ENCODE data around the gene PHTF2. TPM values are rescaled to one million over a fixed set of nuclear protein-coding genes. Genes with fewer than 3 reads are reported as not detected.

PHTF2 gene
- polyA plus RNA-seq, 3 donors = 10.1 to 34.3 (median 10.3) TPM

GRCh38 chr7:77843194-77843593 is 44.6 kb downstream of the PHTF2 start:
- WGBS (ENCODE audit: insufficient coverage) = no CpG with 5 or more reads among the region's 2 CpGs
- H3K79me2 ChIP-seq (ENCODE audit: insufficient read depth, low read length) = peaks cover 15% of the 10 kb centered on the region

DNA sequence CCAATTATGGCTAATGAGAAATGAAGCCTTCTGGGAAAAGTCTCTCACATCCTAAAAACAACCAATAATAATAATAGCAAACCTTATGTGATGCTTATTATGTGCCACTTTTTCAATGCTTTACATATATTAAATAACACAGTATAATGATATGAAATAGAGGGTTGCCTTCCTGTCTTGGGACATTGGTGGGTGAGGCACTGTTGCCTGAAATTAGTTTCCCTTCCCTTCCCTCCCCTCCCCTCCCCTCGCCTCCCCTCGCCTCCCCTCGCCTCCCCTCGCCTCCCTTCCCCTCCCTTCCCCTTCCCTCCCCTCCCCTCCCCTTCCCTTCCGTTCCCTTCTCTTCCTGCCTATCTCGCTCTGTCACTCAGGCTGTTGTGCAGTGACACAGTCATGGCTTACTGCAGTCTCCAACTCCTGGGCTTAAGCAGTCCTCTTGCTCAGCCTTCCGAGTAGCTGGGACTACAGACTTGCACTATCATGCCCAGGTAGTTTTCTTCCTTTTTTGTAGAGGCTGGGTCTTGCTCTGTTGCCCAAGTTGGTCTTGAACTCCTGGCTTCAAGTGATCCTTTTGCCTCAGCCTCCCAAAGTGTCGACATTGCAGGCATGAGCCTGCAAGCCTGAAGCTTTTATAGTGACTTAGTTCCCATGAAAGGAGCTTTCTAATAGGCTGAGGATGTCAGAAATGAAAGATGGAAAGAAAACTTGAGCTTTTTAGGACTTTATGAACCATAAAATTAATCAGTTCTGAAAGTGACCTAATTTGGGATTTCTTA is 47.9 kb downstream of the PHTF2 start:
- no peak for DNase-seq
- 44% methylated on average over 4 of the region's 8 CpGs for WGBS (ENCODE audit: insufficient coverage)
- Histone ChIP-seq H3K4me1 (ENCODE audit: control insufficient read depth in 1 of 2, insufficient read depth in 2 of 2, low read length in 2 of 2) (peaks cover 0 to 3% of the 10 kb centered on the region in 2 donors), H3K4me3 (replicated peaks in 1 of 3; ENCODE audit: low read depth in 2 of 3, low read length in 3 of 3) (no peak overlapping the region), H3K9me3 (replicated peaks in 1 of 2; ENCODE audit: control insufficient read depth in 1 of 2, insufficient read depth in 1 of 2, low read length in 2 of 2) (no peaks in the 10 kb centered on the region), H2AFZ (ENCODE audit: insufficient read depth, low read depth, low read length, poor library complexity, severe bottlenecking) (no peak overlapping the region), H3K27me3 (ENCODE audit: control insufficient read depth in 2 of 2, insufficient read depth in 2 of 2, low read length in 2 of 2) (no peaks in the 10 kb centered on the region), H3K36me3 (replicated peaks in 1 of 2; ENCODE audit: control insufficient read depth in 1 of 2, insufficient read depth in 2 of 2, low read length in 2 of 2) (peaks cover 0 to 4% of the 10 kb centered on the region in 2 donors), H3K79me2 (ENCODE audit: insufficient read depth, low read length) (peaks cover 10% of the 10 kb centered on the region), H4K20me1 (ENCODE audit: insufficient read depth, low read length) (no peaks in the 10 kb centered on the region), H3K9ac (ENCODE audit: insufficient read depth, low read length, poor library complexity, severe bottlenecking) (no peak overlapping the region), H3K27ac (ENCODE audit: low read depth in 1 of 2, low read length in 2 of 2) (no peak overlapping the region), H3K4me2 (replicated peaks; ENCODE audit: extremely low read depth, low read length, poor library complexity, severe bottlenecking) (no peak overlapping the region)
- no peak overlapping the region for H3K4me3 Mint-ChIP-seq
- H3K9me3 Mint-ChIP-seq = peaks cover 0 to 3% (median 0%) of the 10 kb centered on the region in 7 donors
- peak overlapping the region in 2 of 7 donors; percentile 6 to 26 for H3K27ac Mint-ChIP-seq
- intact Hi-C loops (cut with micrococcal nuclease) = no loop called here
- H3K27me3 Mint-ChIP-seq (ENCODE audit: low read depth in 3 of 3) = no peaks in the 10 kb centered on the region
- H3K4me1 Mint-ChIP-seq = peaks cover 23% of the 10 kb centered on the region
- H3K36me3 Mint-ChIP-seq = peaks cover 19 to 20% of the 10 kb centered on the region in 2 donors
- TF ChIP-seq, protein P1, sequence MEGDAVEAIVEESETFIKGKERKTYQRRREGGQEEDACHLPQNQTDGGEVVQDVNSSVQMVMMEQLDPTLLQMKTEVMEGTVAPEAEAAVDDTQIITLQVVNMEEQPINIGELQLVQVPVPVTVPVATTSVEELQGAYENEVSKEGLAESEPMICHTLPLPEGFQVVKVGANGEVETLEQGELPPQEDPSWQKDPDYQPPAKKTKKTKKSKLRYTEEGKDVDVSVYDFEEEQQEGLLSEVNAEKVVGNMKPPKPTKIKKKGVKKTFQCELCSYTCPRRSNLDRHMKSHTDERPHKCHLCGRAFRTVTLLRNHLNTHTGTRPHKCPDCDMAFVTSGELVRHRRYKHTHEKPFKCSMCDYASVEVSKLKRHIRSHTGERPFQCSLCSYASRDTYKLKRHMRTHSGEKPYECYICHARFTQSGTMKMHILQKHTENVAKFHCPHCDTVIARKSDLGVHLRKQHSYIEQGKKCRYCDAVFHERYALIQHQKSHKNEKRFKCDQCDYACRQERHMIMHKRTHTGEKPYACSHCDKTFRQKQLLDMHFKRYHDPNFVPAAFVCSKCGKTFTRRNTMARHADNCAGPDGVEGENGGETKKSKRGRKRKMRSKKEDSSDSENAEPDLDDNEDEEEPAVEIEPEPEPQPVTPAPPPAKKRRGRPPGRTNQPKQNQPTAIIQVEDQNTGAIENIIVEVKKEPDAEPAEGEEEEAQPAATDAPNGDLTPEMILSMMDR (IDR thresholded peaks at IDR 0.05) = no peak

More at GRCh38 chr7:77843194-77843593, 44.6 kb downstream of the PHTF2 start:
- Histone ChIP-seq H3K4me3 (replicated peaks in 1 of 3; ENCODE audit: low read depth in 2 of 3, low read length in 3 of 3) (no peak overlapping the region), H3K4me2 (replicated peaks; ENCODE audit: extremely low read depth, low read length, poor library complexity, severe bottlenecking) (no peak overlapping the region), H4K20me1 (ENCODE audit: insufficient read depth, low read length) (no peaks in the 10 kb centered on the region), H3K9ac (ENCODE audit: insufficient read depth, low read length, poor library complexity, severe bottlenecking) (no peak overlapping the region), H3K36me3 (replicated peaks in 1 of 2; ENCODE audit: control insufficient read depth in 1 of 2, insufficient read depth in 2 of 2, low read length in 2 of 2) (peaks cover 0 to 4% of the 10 kb centered on the region in 2 donors), H3K4me1 (ENCODE audit: control insufficient read depth in 1 of 2, insufficient read depth in 2 of 2, low read length in 2 of 2) (peaks cover 0 to 3% of the 10 kb centered on the region in 2 donors), H3K9me3 (replicated peaks in 1 of 2; ENCODE audit: control insufficient read depth in 1 of 2, insufficient read depth in 1 of 2, low read length in 2 of 2) (no peaks in the 10 kb centered on the region), H3K27ac (ENCODE audit: low read depth in 1 of 2, low read length in 2 of 2) (no peak overlapping the region), H2AFZ (ENCODE audit: insufficient read depth, low read depth, low read length, poor library complexity, severe bottlenecking) (no peak overlapping the region), H3K27me3 (ENCODE audit: control insufficient read depth in 2 of 2, insufficient read depth in 2 of 2, low read length in 2 of 2) (no peaks in the 10 kb centered on the region)
- Mint-ChIP-seq H3K4me1 (peaks cover 24% of the 10 kb centered on the region), H3K36me3 (peaks cover 8 to 13% of the 10 kb centered on the region in 2 donors), H3K4me3 (no peak overlapping the region), H3K27ac (peak overlapping the region in 1 of 7 donors; percentile 1), H3K27me3 (ENCODE audit: low read depth in 3 of 3) (no peaks in the 10 kb centered on the region), H3K9me3 (peaks cover 0 to 3% (median 0%) of the 10 kb centered on the region in 7 donors)
- TF ChIP-seq, protein P1 (IDR thresholded peaks at IDR 0.05) = no peak
- intact Hi-C loops (cut with micrococcal nuclease) = no loop called here
- no peak for DNase-seq

Data from CD14-positive monocyte (primary cell).